Adrenal gland (tissue), 5 donors: ENCODE data around the gene THSD4.

Experiments
- CTCF ChIP-seq, 6 experiments: fragments of 450-650 bp in 4 of 6; fragments of 200-600 bp in 2 of 6; sonication (generic) in 1 of 6; IDR thresholded peaks; 1 replicate in 5 of 6; 2 replicates in 1 of 6; pipeline versions ENCODE4 v1.5.1 to v1.8.0; 2016 to 2021; ENCODE audit warnings: antibody characterized with exemption in 6 of 6, mild to moderate bottlenecking in 2 of 6, moderate library complexity in 1 of 6
- POLR2A ChIP-seq, 2 donors: fragments of 450-650 bp; IDR thresholded peaks; one replicate each; pipeline ENCODE4 v1.6.1; 2017; ENCODE audit warnings: antibody characterized with exemption in 2 of 2, mild to moderate bottlenecking in 2 of 2, moderate library complexity in 1 of 2
- donor health status: DM: no; HTN: no; CAD: no.

GRCh38 chr15:71252044-71252739, 136.9 kb downstream of the THSD4 start:
- peak in 4 of 6 experiments; percentile 16 to 32 (median 27) for TF ChIP-seq CTCF (IDR thresholded peaks at IDR 0.05)
- no peak for TF ChIP-seq POLR2A (IDR thresholded peaks at IDR 0.05)
